ENCODE data around the gene HEATR1. TPM values are rescaled to one million over a fixed set of nuclear protein-coding genes. Genes with fewer than 3 reads are reported as not detected.

The HEATR1 gene
- total and polyA plus RNA-seq, 12 donors = 3.5 to 50.8 (median 23.1) TPM

GRCh38 chr1:236553370-236553769 lies 50.9 kb downstream of the HEATR1 start:
- H3K36me3 ChIP-seq (replicated peaks in 1 of 2) = peaks cover 0 to 99% of the 10 kb centered on the region in 2 donors
- no peak overlapping the region for H3K27ac ChIP-seq
- 71 to 84% (median 81%) methylated on average over 8 of the region's 8 CpGs for WGBS, 4 donors
- TF ChIP-seq POLR2A (IDR thresholded peaks at IDR 0.05) = no peak
- TF ChIP-seq CTCF (IDR thresholded peaks at IDR 0.05) = no peak
- no peaks in the 10 kb centered on the region for H3K9me3 ChIP-seq (replicated peaks in 1 of 3)
- no peak overlapping the region for H3K4me3 ChIP-seq
- intact Hi-C loops (cut with DNase I) = loop anchor here in 1 of 2 donors (10.0 kb wide), 1 partner anchor 51 kb away; the partner anchor contains the start of gene HEATR1
- H3K27me3 ChIP-seq = no peaks in the 10 kb centered on the region
- H3K4me1 ChIP-seq (replicated peaks in 1 of 2) = no peaks in the 10 kb centered on the region
- DNase-seq = no peak

- no peak for DNase-seq
- no peak overlapping the region for H3K4me3 ChIP-seq
- TF ChIP-seq POLR2A (IDR thresholded peaks at IDR 0.05) (no peak), CTCF (IDR thresholded peaks at IDR 0.05) (no peak)
- H3K27ac ChIP-seq = no peak overlapping the region
- no peaks in the 10 kb centered on the region for H3K27me3 ChIP-seq
- intact Hi-C loops (cut with DNase I) = loop anchor here in 1 of 2 donors (10.0 kb wide), 1 partner anchor 52 kb away; the partner anchor contains the start of gene HEATR1
- 0 to 30% (median 23%) methylated on average over 1 of the region's 1 CpG for WGBS, 4 donors
- no peaks in the 10 kb centered on the region for H3K9me3 ChIP-seq (replicated peaks in 1 of 3)
- H3K4me1 ChIP-seq (replicated peaks in 1 of 2) = no peaks in the 10 kb centered on the region
- H3K36me3 ChIP-seq (replicated peaks in 1 of 2) = peaks cover 0 to 99% of the 10 kb centered on the region in 2 donors
These were observed 51.4 kb downstream of the HEATR1 start for GRCh38 chr1:236552901-236553300.

- Histone ChIP-seq H3K27me3 (no peaks in the 10 kb centered on the region), H3K9me3 (replicated peaks in 1 of 3) (no peaks in the 10 kb centered on the region), H3K27ac (no peak overlapping the region), H3K36me3 (replicated peaks in 1 of 2) (peaks cover 0 to 99% of the 10 kb centered on the region in 2 donors), H3K4me1 (replicated peaks in 1 of 2) (no peaks in the 10 kb centered on the region), H3K4me3 (no peak overlapping the region)
- intact Hi-C loops (cut with DNase I) = loop anchor here in 1 of 2 donors (10.0 kb wide), 1 partner anchor 53 kb away; the partner anchor contains the start of gene HEATR1
- DNase-seq = no peak
- TF ChIP-seq CTCF (IDR thresholded peaks at IDR 0.05) (no peak), POLR2A (IDR thresholded peaks at IDR 0.05) (no peak)
- 79 to 85% (median 81%) methylated on average over 6 of the region's 6 CpGs for WGBS, 4 donors
These were observed 52.2 kb downstream of the HEATR1 start for GRCh38 chr1:236552096-236552495.

- intact Hi-C loops (cut with DNase I) = loop anchor here in 1 of 2 donors (10.0 kb wide), 1 partner anchor 54 kb away; the partner anchor contains the start of gene HEATR1
- no peaks in the 10 kb centered on the region for H3K27me3 ChIP-seq
- WGBS, 4 donors = 77 to 87% (median 85%) methylated on average over 13 of the region's 13 CpGs
- TF ChIP-seq POLR2A (IDR thresholded peaks at IDR 0.05) = no peak
- no peak for TF ChIP-seq CTCF (IDR thresholded peaks at IDR 0.05)
- no peaks in the 10 kb centered on the region for H3K4me1 ChIP-seq (replicated peaks in 1 of 2)
- H3K36me3 ChIP-seq (replicated peaks in 1 of 2) = peaks cover 0 to 99% of the 10 kb centered on the region in 2 donors
- H3K9me3 ChIP-seq (replicated peaks in 1 of 3) = no peaks in the 10 kb centered on the region
- H3K27ac ChIP-seq = no peak overlapping the region
- no peak for DNase-seq
- no peak overlapping the region for H3K4me3 ChIP-seq
These were observed 53.1 kb downstream of the HEATR1 start for GRCh38 chr1:236550961-236551851.

Data from adrenal gland (tissue), 12 donors.